HEK293 (cell line): ENCODE measurements around the gene ZCCHC24.

Source experiments
- CTCF ChIA-PET: fragments of 350-600 bp; formaldehyde crosslinking; extraction: SDS; loops from one replicate; lab custom pipeline; 2021; ENCODE audit warnings: antibody characterized with exemption; lab: Yijun Ruan, JAX
- POLR2A ChIA-PET: fragments of 300-600 bp; formaldehyde crosslinking; extraction: SDS; loops from one replicate; lab custom pipeline; 2020; ENCODE audit warnings: antibody characterized with exemption, inconsistent platforms; lab: Yijun Ruan, JAX
- H3K27ac ChIP-seq: fragments of 200-500 bp; sonication (Bioruptor generic); 2 replicates; pipeline ENCODE4 v1.5.1; 2014; ENCODE audit warnings: low read depth, low read length, control low read depth, inconsistent platforms; ENCODE audit errors: extremely low read depth
- H3K36me3 ChIP-seq, 2 experiments: fragments of 200-500 bp in 1 of 2; sonication (Bioruptor generic) in 1 of 2; 1 replicate in 1 of 2; 2 replicates in 1 of 2; pipeline ENCODE4 v1.5.1; 2014 to 2017; ENCODE audit warnings: inconsistent platforms in 2 of 2, low read length in 2 of 2; ENCODE audit not compliant: control insufficient read depth in 2 of 2, insufficient read depth in 1 of 2
- H3K4me1 ChIP-seq: fragments of 200-500 bp; sonication (Bioruptor generic); 2 replicates; pipeline ENCODE4 v1.5.1; 2014; ENCODE audit warnings: mild to moderate bottlenecking, low read length, inconsistent platforms; ENCODE audit not compliant: control insufficient read depth, insufficient read depth
- H3K4me3 ChIP-seq: 2 replicates; pipeline ENCODE4 v1.5.1; 2011; ENCODE audit warnings: low read depth, mild to moderate bottlenecking, control low read depth, low read length, moderate library complexity
- H3K9me3 ChIP-seq: fragments of 200-500 bp; sonication (Bioruptor generic); 2 replicates; pipeline ENCODE4 v1.5.1; 2014; ENCODE audit warnings: low read depth, low read length, inconsistent platforms; ENCODE audit not compliant: control insufficient read depth, insufficient read depth
- GLI4 ChIP-seq: fragments of 450-650 bp; formaldehyde crosslinking; IDR thresholded peaks from 2 replicates; pipeline ENCODE4 v1.5.1; 2016; ENCODE audit warnings: missing biosample characterization, missing genetic modification characterization
- KLF7 ChIP-seq: fragments of 450-650 bp; formaldehyde crosslinking; IDR thresholded peaks from 2 replicates; pipeline ENCODE4 v1.5.1; 2016; ENCODE audit warnings: missing biosample characterization, missing genetic modification characterization, borderline replicate concordance
- KLF9 ChIP-seq: fragments of 450-650 bp; formaldehyde crosslinking; IDR thresholded peaks from 2 replicates; pipeline ENCODE4 v1.5.1; 2016; ENCODE audit warnings: missing biosample characterization, missing genetic modification characterization, low read depth
- REPIN1 ChIP-seq: fragments of 450-650 bp; formaldehyde crosslinking; IDR thresholded peaks from 2 replicates; pipeline ENCODE4 v1.5.1; 2017; ENCODE audit warnings: missing biosample characterization, missing genetic modification characterization, low read depth
- SALL2 ChIP-seq: fragments of 450-650 bp; formaldehyde crosslinking; IDR thresholded peaks from 2 replicates; pipeline ENCODE4 v1.5.0; 2017; ENCODE audit warnings: missing biosample characterization, mild to moderate bottlenecking, missing genetic modification characterization, borderline replicate concordance
- TCF7L2 ChIP-seq: IDR thresholded peaks from 2 replicates; pipeline ENCODE4 v1.6.1; 2011; ENCODE audit warnings: low read depth, mild to moderate bottlenecking, inconsistent platforms, low read length, moderate library complexity, borderline replicate concordance
- TRIM28 ChIP-seq: IDR thresholded peaks from 2 replicates; pipeline ENCODE4 v1.6.1; 2011; ENCODE audit warnings: low read length, control low read depth, borderline replicate concordance
- ZBTB7A ChIP-seq: fragments of 450-650 bp; formaldehyde crosslinking; IDR thresholded peaks from 2 replicates; pipeline ENCODE4 v1.5.1; 2016; ENCODE audit warnings: low read depth, missing biosample characterization, missing genetic modification characterization
- ZIC2 ChIP-seq: fragments of 450-650 bp; formaldehyde crosslinking; IDR thresholded peaks from 2 replicates; pipeline ENCODE4 v1.5.1; 2016; ENCODE audit warnings: missing biosample characterization, missing genetic modification characterization
- ZNF10 ChIP-seq: fragments of 450-650 bp; formaldehyde crosslinking; IDR thresholded peaks from 2 replicates; pipeline ENCODE4 v1.5.1; 2017; ENCODE audit warnings: missing biosample characterization, missing genetic modification characterization
- ZNF16 ChIP-seq: fragments of 450-650 bp; formaldehyde crosslinking; IDR thresholded peaks from 2 replicates; pipeline ENCODE4 v1.5.1; 2016; ENCODE audit warnings: low read depth, missing biosample characterization, missing genetic modification characterization
- ZNF266 ChIP-seq: fragments of 450-650 bp; formaldehyde crosslinking; IDR thresholded peaks from 2 replicates; pipeline ENCODE4 v1.5.1; 2016; ENCODE audit warnings: missing biosample characterization, missing genetic modification characterization, low read depth
- ZNF292 ChIP-seq: fragments of 450-650 bp; formaldehyde crosslinking; IDR thresholded peaks from 2 replicates; pipeline ENCODE4 v1.5.1; 2016; ENCODE audit warnings: low read depth, missing biosample characterization, missing genetic modification characterization, borderline replicate concordance
- ZNF529 ChIP-seq: fragments of 450-650 bp; formaldehyde crosslinking; IDR thresholded peaks from 2 replicates; pipeline ENCODE4 v1.5.1; 2017; ENCODE audit warnings: missing genetic modification characterization, missing biosample characterization; ENCODE audit not compliant: insufficient replicate concordance
- ZNF571 ChIP-seq: fragments of 450-650 bp; formaldehyde crosslinking; IDR thresholded peaks from 2 replicates; pipeline ENCODE4 v1.5.0; 2017; ENCODE audit warnings: missing biosample characterization, missing genetic modification characterization
- ZNF670 ChIP-seq: fragments of 450-650 bp; formaldehyde crosslinking; IDR thresholded peaks from 2 replicates; pipeline ENCODE4 v1.5.1; 2016; ENCODE audit warnings: missing biosample characterization, missing genetic modification characterization, low read depth
- TF ChIP-seq, protein P1 (sequence below): fragments of 450-650 bp; formaldehyde crosslinking; IDR thresholded peaks from 2 replicates; pipeline ENCODE4 v1.5.1; 2016; ENCODE audit warnings: missing biosample characterization, missing genetic modification characterization
- TF ChIP-seq, protein P2 (sequence below): fragments of 450-650 bp; formaldehyde crosslinking; IDR thresholded peaks from 2 replicates; pipeline ENCODE4 v1.5.1; 2016; ENCODE audit warnings: missing biosample characterization, missing genetic modification characterization, low read depth
- TF ChIP-seq, protein P3 (sequence below): fragments of 450-650 bp; formaldehyde crosslinking; IDR thresholded peaks from 2 replicates; pipeline ENCODE4 v1.5.1; 2016; ENCODE audit warnings: missing biosample characterization, missing genetic modification characterization
- TF ChIP-seq, protein P4 (sequence below): fragments of 450-650 bp; formaldehyde crosslinking; IDR thresholded peaks from 2 replicates; pipeline ENCODE4 v1.5.1; 2016; ENCODE audit warnings: missing biosample characterization, missing genetic modification characterization
- TF ChIP-seq, protein P5 (sequence below): fragments of 450-650 bp; formaldehyde crosslinking; IDR thresholded peaks from 2 replicates; pipeline ENCODE4 v1.5.1; 2016; ENCODE audit warnings: missing biosample characterization, missing genetic modification characterization
- TF ChIP-seq, protein P6 (sequence below): fragments of 450-650 bp; formaldehyde crosslinking; IDR thresholded peaks from 2 replicates; pipeline ENCODE4 v1.5.1; 2017; ENCODE audit warnings: missing biosample characterization, mild to moderate bottlenecking, missing genetic modification characterization, moderate library complexity

The ZCCHC24 gene

GRCh38 chr10:79354615-79355014, 90.8 kb downstream of the ZCCHC24 start (continued):
- TF ChIP-seq, protein P1, sequence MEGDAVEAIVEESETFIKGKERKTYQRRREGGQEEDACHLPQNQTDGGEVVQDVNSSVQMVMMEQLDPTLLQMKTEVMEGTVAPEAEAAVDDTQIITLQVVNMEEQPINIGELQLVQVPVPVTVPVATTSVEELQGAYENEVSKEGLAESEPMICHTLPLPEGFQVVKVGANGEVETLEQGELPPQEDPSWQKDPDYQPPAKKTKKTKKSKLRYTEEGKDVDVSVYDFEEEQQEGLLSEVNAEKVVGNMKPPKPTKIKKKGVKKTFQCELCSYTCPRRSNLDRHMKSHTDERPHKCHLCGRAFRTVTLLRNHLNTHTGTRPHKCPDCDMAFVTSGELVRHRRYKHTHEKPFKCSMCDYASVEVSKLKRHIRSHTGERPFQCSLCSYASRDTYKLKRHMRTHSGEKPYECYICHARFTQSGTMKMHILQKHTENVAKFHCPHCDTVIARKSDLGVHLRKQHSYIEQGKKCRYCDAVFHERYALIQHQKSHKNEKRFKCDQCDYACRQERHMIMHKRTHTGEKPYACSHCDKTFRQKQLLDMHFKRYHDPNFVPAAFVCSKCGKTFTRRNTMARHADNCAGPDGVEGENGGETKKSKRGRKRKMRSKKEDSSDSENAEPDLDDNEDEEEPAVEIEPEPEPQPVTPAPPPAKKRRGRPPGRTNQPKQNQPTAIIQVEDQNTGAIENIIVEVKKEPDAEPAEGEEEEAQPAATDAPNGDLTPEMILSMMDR: no peak
- TF ChIP-seq GLI4 (tag by site-specific recombination) (no peak), REPIN1 (tag by site-specific recombination) (no peak), TRIM28 (no peak), KLF9 (no peak), TCF7L2 (no peak), SALL2 (tag by site-specific recombination) (no peak), ZBTB7A (tag by site-specific recombination) (no peak), ZNF292 (no peak), ZNF266 (tag by site-specific recombination) (no peak)
- TF ChIP-seq, protein P2, sequence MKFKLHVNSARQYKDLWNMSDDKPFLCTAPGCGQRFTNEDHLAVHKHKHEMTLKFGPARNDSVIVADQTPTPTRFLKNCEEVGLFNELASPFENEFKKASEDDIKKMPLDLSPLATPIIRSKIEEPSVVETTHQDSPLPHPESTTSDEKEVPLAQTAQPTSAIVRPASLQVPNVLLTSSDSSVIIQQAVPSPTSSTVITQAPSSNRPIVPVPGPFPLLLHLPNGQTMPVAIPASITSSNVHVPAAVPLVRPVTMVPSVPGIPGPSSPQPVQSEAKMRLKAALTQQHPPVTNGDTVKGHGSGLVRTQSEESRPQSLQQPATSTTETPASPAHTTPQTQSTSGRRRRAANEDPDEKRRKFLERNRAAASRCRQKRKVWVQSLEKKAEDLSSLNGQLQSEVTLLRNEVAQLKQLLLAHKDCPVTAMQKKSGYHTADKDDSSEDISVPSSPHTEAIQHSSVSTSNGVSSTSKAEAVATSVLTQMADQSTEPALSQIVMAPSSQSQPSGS: no peak

DNA sequence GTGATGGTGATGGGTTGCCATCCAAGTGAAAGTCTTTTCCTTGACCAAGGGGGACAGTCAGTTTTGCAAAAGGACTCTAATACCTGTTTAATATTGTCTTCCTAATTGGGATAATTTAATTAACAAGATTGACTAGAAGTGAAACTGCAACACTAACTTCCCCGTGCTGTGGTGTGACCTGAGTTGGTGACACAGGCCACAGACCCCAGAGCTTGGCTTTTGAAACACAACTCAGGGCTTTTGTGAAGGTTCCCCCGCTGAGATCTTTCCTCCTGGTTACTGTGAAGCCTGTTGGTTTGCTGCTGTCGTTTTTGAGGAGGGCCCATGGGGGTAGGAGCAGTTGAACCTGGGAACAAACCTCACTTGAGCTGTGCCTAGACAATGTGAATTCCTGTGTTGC, 91.3 kb downstream of the ZCCHC24 start:
- Histone ChIP-seq H3K36me3 (peaks cover 7 to 74% of the 10 kb centered on the region in 2 experiments), H3K27ac (no peak overlapping the region), H3K4me1 (no peaks in the 10 kb centered on the region), H3K4me3 (no peak overlapping the region), H3K9me3 (no peaks in the 10 kb centered on the region)
- ChIA-PET POLR2A (interaction anchor here (1.6 kb wide), 1 partner anchor 9 kb away, joined by 6 read pairs; no protein-coding TSS in a partner anchor), CTCF (no interaction called here)
- TF ChIP-seq ZNF670 (tag by site-specific recombination) (no peak), ZNF16 (no peak), KLF7 (tag by site-specific recombination) (no peak), ZIC2 (tag by site-specific recombination) (no peak), ZNF10 (tag by site-specific recombination) (no peak), ZNF529 (no peak), ZNF571 (no peak)
- TF ChIP-seq, protein P3, sequence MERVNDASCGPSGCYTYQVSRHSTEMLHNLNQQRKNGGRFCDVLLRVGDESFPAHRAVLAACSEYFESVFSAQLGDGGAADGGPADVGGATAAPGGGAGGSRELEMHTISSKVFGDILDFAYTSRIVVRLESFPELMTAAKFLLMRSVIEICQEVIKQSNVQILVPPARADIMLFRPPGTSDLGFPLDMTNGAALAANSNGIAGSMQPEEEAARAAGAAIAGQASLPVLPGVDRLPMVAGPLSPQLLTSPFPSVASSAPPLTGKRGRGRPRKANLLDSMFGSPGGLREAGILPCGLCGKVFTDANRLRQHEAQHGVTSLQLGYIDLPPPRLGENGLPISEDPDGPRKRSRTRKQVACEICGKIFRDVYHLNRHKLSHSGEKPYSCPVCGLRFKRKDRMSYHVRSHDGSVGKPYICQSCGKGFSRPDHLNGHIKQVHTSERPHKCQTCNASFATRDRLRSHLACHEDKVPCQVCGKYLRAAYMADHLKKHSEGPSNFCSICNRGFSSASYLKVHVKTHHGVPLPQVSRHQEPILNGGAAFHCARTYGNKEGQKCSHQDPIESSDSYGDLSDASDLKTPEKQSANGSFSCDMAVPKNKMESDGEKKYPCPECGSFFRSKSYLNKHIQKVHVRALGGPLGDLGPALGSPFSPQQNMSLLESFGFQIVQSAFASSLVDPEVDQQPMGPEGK (tag by site-specific recombination): no peak
- TF ChIP-seq, protein P4, sequence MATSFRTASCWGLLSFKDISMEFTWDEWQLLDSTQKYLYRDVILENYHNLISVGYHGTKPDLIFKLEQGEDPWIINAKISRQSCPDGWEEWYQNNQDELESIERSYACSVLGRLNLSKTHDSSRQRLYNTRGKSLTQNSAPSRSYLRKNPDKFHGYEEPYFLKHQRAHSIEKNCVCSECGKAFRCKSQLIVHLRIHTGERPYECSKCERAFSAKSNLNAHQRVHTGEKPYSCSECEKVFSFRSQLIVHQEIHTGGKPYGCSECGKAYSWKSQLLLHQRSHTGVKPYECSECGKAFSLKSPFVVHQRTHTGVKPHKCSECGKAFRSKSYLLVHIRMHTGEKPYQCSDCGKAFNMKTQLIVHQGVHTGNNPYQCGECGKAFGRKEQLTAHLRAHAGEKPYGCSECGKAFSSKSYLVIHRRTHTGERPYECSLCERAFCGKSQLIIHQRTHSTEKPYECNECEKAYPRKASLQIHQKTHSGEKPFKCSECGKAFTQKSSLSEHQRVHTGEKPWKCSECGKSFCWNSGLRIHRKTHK: no peak
- TF ChIP-seq, protein P5, sequence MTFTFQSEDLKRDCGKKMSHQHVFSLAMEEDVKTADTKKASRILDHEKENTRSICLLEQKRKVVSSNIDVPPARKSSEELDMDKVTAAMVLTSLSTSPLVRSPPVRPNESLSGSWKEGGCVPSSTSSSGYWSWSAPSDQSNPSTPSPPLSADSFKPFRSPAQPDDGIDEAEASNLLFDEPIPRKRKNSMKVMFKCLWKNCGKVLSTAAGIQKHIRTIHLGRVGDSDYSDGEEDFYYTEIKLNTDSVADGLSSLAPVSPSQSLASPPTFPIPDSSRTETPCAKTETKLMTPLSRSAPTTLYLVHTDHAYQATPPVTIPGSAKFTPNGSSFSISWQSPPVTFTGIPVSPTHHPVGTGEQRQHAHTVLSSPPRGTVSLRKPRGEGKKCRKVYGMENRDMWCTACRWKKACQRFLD (tag by site-specific recombination): no peak
- TF ChIP-seq, protein P6, sequence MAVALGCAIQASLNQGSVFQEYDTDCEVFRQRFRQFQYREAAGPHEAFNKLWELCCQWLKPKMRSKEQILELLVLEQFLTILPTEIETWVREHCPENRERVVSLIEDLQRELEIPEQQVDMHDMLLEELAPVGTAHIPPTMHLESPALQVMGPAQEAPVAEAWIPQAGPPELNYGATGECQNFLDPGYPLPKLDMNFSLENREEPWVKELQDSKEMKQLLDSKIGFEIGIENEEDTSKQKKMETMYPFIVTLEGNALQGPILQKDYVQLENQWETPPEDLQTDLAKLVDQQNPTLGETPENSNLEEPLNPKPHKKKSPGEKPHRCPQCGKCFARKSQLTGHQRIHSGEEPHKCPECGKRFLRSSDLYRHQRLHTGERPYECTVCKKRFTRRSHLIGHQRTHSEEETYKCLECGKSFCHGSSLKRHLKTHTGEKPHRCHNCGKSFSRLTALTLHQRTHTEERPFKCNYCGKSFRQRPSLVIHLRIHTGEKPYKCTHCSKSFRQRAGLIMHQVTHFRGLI (tag by site-specific recombination): no peak
